PC-9 (cell line): Measurements from ENCODE around the gene CMIP.

ENCODE experiments used
- CTCF ChIP-seq: fragments of 200-600 bp; sonication (generic); conservative IDR thresholded peaks from 2 replicates; pipeline ENCODE4 v1.6.1; 2017; ENCODE audit warnings: mixed run types, antibody characterized with exemption, mild to moderate bottlenecking, moderate library complexity
- EZH2 ChIP-seq: fragments of 200-600 bp; sonication (generic); IDR thresholded peaks from 2 replicates; pipeline ENCODE4 v1.8.0; 2017; ENCODE audit warnings: antibody characterized with exemption, low read depth

- TF ChIP-seq CTCF (no peak), EZH2 (no peak)
Observed at GRCh38 chr16:81645925-81646324, 201.3 kb downstream of the CMIP start.
